ENCODE measurements around the gene SMIM45.

SMIM45 gene

GRCh38 chr22:41915035-41915785, 36.7 kb upstream of the SMIM45 start, which contains the start of gene SHISA8:
SHISA8 (minus strand) TSS chr22:41915074; CDS start chr22:41914667, 407 bp downstream.
- FAIRE-seq (peak; percentile 77), DNase-seq (ENCODE audit: insufficient read length, low spot score) (no peak)

- FAIRE-seq, result peak; percentile 81
- no peak for DNase-seq (ENCODE audit: insufficient read length, low spot score)
Measured at GRCh38 chr22:41915786-41916493, 36.0 kb upstream of the SMIM45 start.

GRCh38 chr22:41916745-41917358, 35.1 kb upstream of the SMIM45 start:
- DNase-seq (ENCODE audit: insufficient read length, low spot score) (no peak), FAIRE-seq (no peak)

- no peak for DNase-seq (ENCODE audit: insufficient read length, low spot score)
Measured at GRCh38 chr22:41917375-41917902, 34.5 kb upstream of the SMIM45 start.

GRCh38 chr22:41917903-41918791, 33.8 kb upstream of the SMIM45 start:
- peak; percentile 82 for FAIRE-seq

More at GRCh38 chr22:41917375-41917902, 34.5 kb upstream of the SMIM45 start:
- no peak for FAIRE-seq

GRCh38 chr22:41919357-41920224, 32.4 kb upstream of the SMIM45 start:
- DNase-seq (ENCODE audit: insufficient read length, low spot score) (no peak), FAIRE-seq (peak; percentile 91)

More at GRCh38 chr22:41917903-41918791, 33.8 kb upstream of the SMIM45 start:
- no peak for DNase-seq (ENCODE audit: insufficient read length, low spot score)

GRCh38 chr22:41920271-41920976, 31.5 kb upstream of the SMIM45 start:
- DNase-seq (ENCODE audit: insufficient read length, low spot score) (no peak), FAIRE-seq (peak; percentile 95)

- FAIRE-seq, result peak; percentile 87
- DNase-seq (ENCODE audit: insufficient read length, low spot score), result no peak
Measured at GRCh38 chr22:41922328-41922727, 29.6 kb upstream of the SMIM45 start.

- no peak for FAIRE-seq
- DNase-seq (ENCODE audit: insufficient read length, low spot score), result no peak
Measured at GRCh38 chr22:41922940-41923594, 28.9 kb upstream of the SMIM45 start.

- no peak for FAIRE-seq
Measured at GRCh38 chr22:41923595-41924276, 28.2 kb upstream of the SMIM45 start.

GRCh38 chr22:41925783-41926460, 26.0 kb upstream of the SMIM45 start:
- no peak for DNase-seq (ENCODE audit: insufficient read length, low spot score)
- FAIRE-seq, result peak; percentile 90

More at GRCh38 chr22:41923595-41924276, 28.2 kb upstream of the SMIM45 start:
- no peak for DNase-seq (ENCODE audit: insufficient read length, low spot score)

- DNase-seq (ENCODE audit: insufficient read length, low spot score), result no peak
- FAIRE-seq, result peak; percentile 88
Measured at GRCh38 chr22:41927813-41928212, 24.1 kb upstream of the SMIM45 start.

GRCh38 chr22:41928593-41929417, 23.1 kb upstream of the SMIM45 start:
- FAIRE-seq, result peak; percentile 86

GRCh38 chr22:41929418-41929810, 22.5 kb upstream of the SMIM45 start:
- DNase-seq (ENCODE audit: insufficient read length, low spot score), result no peak

More at GRCh38 chr22:41928593-41929417, 23.1 kb upstream of the SMIM45 start:
- DNase-seq (ENCODE audit: insufficient read length, low spot score), result no peak

GRCh38 chr22:41931701-41932269, 20.2 kb upstream of the SMIM45 start:
- FAIRE-seq, result peak; percentile 94

More at GRCh38 chr22:41929418-41929810, 22.5 kb upstream of the SMIM45 start:
- peak; percentile 86 for FAIRE-seq

GRCh38 chr22:41932353-41932752, 19.6 kb upstream of the SMIM45 start:
- DNase-seq (ENCODE audit: insufficient read length, low spot score) (no peak), FAIRE-seq (no peak)

More at GRCh38 chr22:41931701-41932269, 20.2 kb upstream of the SMIM45 start:
- no peak for DNase-seq (ENCODE audit: insufficient read length, low spot score)

Data from GM19239 (cell line).